B cell (primary cell): ENCODE results near the gene PPP2R2C. TPM values are rescaled to one million over a fixed set of nuclear protein-coding genes. Genes with fewer than 3 reads are reported as not detected.

ENCODE experiments used
- ATAC-seq: fragments of 200-7000 bp; cut with Tn5 transposase; one replicate; pipeline ENCODE4 v1.10.0; 2021; ENCODE audit warnings: low read depth, mild to moderate bottlenecking, moderate number of reproducible peaks, moderate library complexity
- CTCF ChIA-PET: fragments of 350-600 bp; sonication (Branson Sonifier 250); formaldehyde crosslinking; loops from one replicate; lab custom pipeline; 2021; ENCODE audit warnings: antibody characterized with exemption, inconsistent platforms; lab: Charles Lee
- POLR2A ChIA-PET: fragments of 350-600 bp; sonication (Branson Sonifier 250); formaldehyde crosslinking; loops from one replicate; lab custom pipeline; 2021; ENCODE audit warnings: antibody characterized with exemption; lab: Charles Lee
- DNase-seq: peaks from one replicate; pipeline ENCODE4 v3.0.0; 2013
- H2AFZ ChIP-seq: 2 replicates; pipeline ENCODE4 v1.6.1; 2012; ENCODE audit warnings: mild to moderate bottlenecking, low read depth, low read length; ENCODE audit not compliant: insufficient read depth, poor library complexity, severe bottlenecking
- H3K27ac ChIP-seq, 2 donors: 1 replicate in 1 of 2; 2 replicates in 1 of 2; pipeline ENCODE4 v1.5.1; 2012 to 2013; ENCODE audit warnings: low read length in 2 of 2, mild to moderate bottlenecking in 2 of 2, moderate library complexity in 1 of 2
- H3K27me3 ChIP-seq, 4 experiments: fragments of 200-600 bp in 1 of 4; sonication (generic) in 1 of 4; replicated peaks in 1 of 4; 1 replicate in 2 of 4; 2 replicates in 2 of 4; pipeline versions ENCODE4 v1.6.1 to v1.7.0; 2013 to 2016; ENCODE audit warnings: low read length in 3 of 4, mild to moderate bottlenecking in 2 of 4, mixed read lengths in 1 of 4, moderate library complexity in 1 of 4; ENCODE audit not compliant: insufficient read depth in 4 of 4, control insufficient read depth in 3 of 4; ENCODE audit errors: control extremely low read depth in 1 of 4
- H3K36me3 ChIP-seq, 2 experiments: replicated peaks in 1 of 2; 1 replicate in 1 of 2; 2 replicates in 1 of 2; pipeline versions ENCODE4 v1.6.1 to v1.7.1; 2013; ENCODE audit warnings: low read length in 1 of 2; ENCODE audit not compliant: insufficient read depth in 2 of 2, control insufficient read depth in 1 of 2; ENCODE audit errors: control extremely low read depth in 1 of 2, extremely low read depth in 1 of 2
- H3K4me1 ChIP-seq, 2 donors: fragments of 200-600 bp in 1 of 2; sonication (generic) in 1 of 2; 1 replicate in 1 of 2; 2 replicates in 1 of 2; pipeline versions ENCODE4 v1.5.1 to v1.6.1; 2013 to 2017; ENCODE audit warnings: low read length in 2 of 2; ENCODE audit not compliant: control insufficient read depth in 2 of 2, insufficient read depth in 2 of 2
- H3K4me2 ChIP-seq: replicated peaks from 2 replicates; pipeline ENCODE3; 2012; ENCODE audit warnings: mild to moderate bottlenecking, low read depth, low read length; ENCODE audit not compliant: poor library complexity, severe bottlenecking
- H3K4me3 ChIP-seq, 5 experiments: fragments of 200-600 bp in 1 of 5; sonication (generic) in 1 of 5; 1 replicate in 3 of 5; 2 replicates in 2 of 5; pipeline versions ENCODE4 v1.5.1 to v1.7.0; 2011 to 2016; ENCODE audit warnings: low read length in 4 of 5, mild to moderate bottlenecking in 4 of 5, low read depth in 2 of 5, control low read depth in 1 of 5, moderate library complexity in 1 of 5; ENCODE audit not compliant: insufficient read depth in 1 of 5; ENCODE audit errors: control extremely low read depth in 1 of 5, extremely low read depth in 1 of 5
- H3K79me2 ChIP-seq: fragments of 200-600 bp; sonication (generic); one replicate; pipeline ENCODE4 v1.6.0; 2016; ENCODE audit warnings: low read length; ENCODE audit not compliant: control insufficient read depth, insufficient read depth
- H3K9ac ChIP-seq: fragments of 200-600 bp; sonication (generic); 2 replicates; pipeline ENCODE4 v1.6.1; 2017; ENCODE audit warnings: mild to moderate bottlenecking, low read length, moderate library complexity
- H3K9me3 ChIP-seq, 3 donors: one replicate each; pipeline versions ENCODE4 v1.6.1 to v1.7.1; 2013; ENCODE audit warnings: low read length in 2 of 3; ENCODE audit not compliant: control insufficient read depth in 2 of 3, insufficient read depth in 1 of 3; ENCODE audit errors: control extremely low read depth in 1 of 3
- H4K20me1 ChIP-seq: 2 replicates; pipeline ENCODE4 v1.6.0; 2012; ENCODE audit warnings: mild to moderate bottlenecking, low read length; ENCODE audit not compliant: insufficient read depth, control insufficient read depth, poor library complexity, severe bottlenecking
- H3K27ac Mint-ChIP-seq: one replicate; pipeline ENCODE4 v1.8.0; 2021; ENCODE audit warnings: mixed read lengths
- H3K27me3 Mint-ChIP-seq: one replicate; pipeline ENCODE4 v1.8.0; 2021; ENCODE audit warnings: mixed read lengths
- H3K4me1 Mint-ChIP-seq: one replicate; pipeline ENCODE4 v1.8.0; 2021; ENCODE audit warnings: mixed read lengths
- H3K4me3 Mint-ChIP-seq: one replicate; pipeline ENCODE4 v1.8.0; 2021; ENCODE audit warnings: mixed read lengths
- H3K9me3 Mint-ChIP-seq: one replicate; pipeline ENCODE4 v1.8.0; 2022; ENCODE audit warnings: mixed read lengths; ENCODE audit not compliant: insufficient read depth
- EZH2 ChIP-seq: IDR thresholded peaks from 2 replicates; pipeline ENCODE4 v1.6.1; 2012; ENCODE audit warnings: borderline replicate concordance, low read depth, mild to moderate bottlenecking, moderate library complexity, low read length; ENCODE audit not compliant: insufficient read depth, poor library complexity, severe bottlenecking
- WGBS: methylation state at CpG from one replicate; pipeline ENCODE4 v1.1.5; 2013; ENCODE audit warnings: missing lambda C conversion rate; ENCODE audit not compliant: insufficient coverage; 5-methylcytosine and 5-hydroxymethylcytosine counted together
- intact Hi-C: fragments of 100-400 bp; cut with micrococcal nuclease; formaldehyde crosslinking; loops from one replicate; pipeline ENCODE4 v1.10.0; 2022
- polyA plus RNA-seq: library from polyadenylated mRNA; depleted of rRNA; stranded (reverse); fragments of >200 nt; gene quantifications from 2 replicates; pipeline ENCODE4 v1.2.3, GENCODE V29; 2012
- total RNA-seq, 2 donors: library from RNA; stranded (reverse); fragments of 120-200 nt in 1 of 2; gene quantifications; 1 replicate in 1 of 2; 2 replicates in 1 of 2; pipeline versions ENCODE4 v1.2.3 to v1.2.4, GENCODE V29; 2013 to 2022
- TF ChIP-seq, protein P1 (sequence below): fragments of 200-600 bp; IDR thresholded peaks from one replicate; pipeline ENCODE4 v1.8.0; 2022; ENCODE audit warnings: antibody characterized with exemption, mild to moderate bottlenecking

The PPP2R2C gene
- total and polyA plus RNA-seq, 2 donors (not counting 1 experiment from before 2014, with no cell fraction given), result not detected

GRCh38 chr4:6292376-6293096 lies 179.9 kb downstream of the PPP2R2C start:
- H2AFZ ChIP-seq, result no peak overlapping the region
- intact Hi-C loops, result no loop called here
- H4K20me1 ChIP-seq, result no peaks in the 10 kb centered on the region
- POLR2A ChIA-PET, result no interaction called here
- no peak overlapping the region for H3K9ac ChIP-seq
- no peaks in the 10 kb centered on the region for H3K27me3 ChIP-seq
- H3K4me3 ChIP-seq, result no peak overlapping the region
- H3K79me2 ChIP-seq, result no peaks in the 10 kb centered on the region
- Mint-ChIP-seq H3K27ac (no peak overlapping the region), H3K9me3 (no peaks in the 10 kb centered on the region), H3K4me3 (no peak overlapping the region), H3K4me1 (no peaks in the 10 kb centered on the region), H3K27me3 (no peaks in the 10 kb centered on the region)
- ATAC-seq (no peak), DNase-seq (no peak)
- WGBS, result 80% methylated on average over 13 of the region's 13 CpGs
- no peaks in the 10 kb centered on the region for H3K9me3 ChIP-seq
- CTCF ChIA-PET, result no interaction called here
- H3K4me1 ChIP-seq, result no peaks in the 10 kb centered on the region
- no peak overlapping the region for H3K4me2 ChIP-seq
- no peak overlapping the region for H3K27ac ChIP-seq
- TF ChIP-seq, protein P1, sequence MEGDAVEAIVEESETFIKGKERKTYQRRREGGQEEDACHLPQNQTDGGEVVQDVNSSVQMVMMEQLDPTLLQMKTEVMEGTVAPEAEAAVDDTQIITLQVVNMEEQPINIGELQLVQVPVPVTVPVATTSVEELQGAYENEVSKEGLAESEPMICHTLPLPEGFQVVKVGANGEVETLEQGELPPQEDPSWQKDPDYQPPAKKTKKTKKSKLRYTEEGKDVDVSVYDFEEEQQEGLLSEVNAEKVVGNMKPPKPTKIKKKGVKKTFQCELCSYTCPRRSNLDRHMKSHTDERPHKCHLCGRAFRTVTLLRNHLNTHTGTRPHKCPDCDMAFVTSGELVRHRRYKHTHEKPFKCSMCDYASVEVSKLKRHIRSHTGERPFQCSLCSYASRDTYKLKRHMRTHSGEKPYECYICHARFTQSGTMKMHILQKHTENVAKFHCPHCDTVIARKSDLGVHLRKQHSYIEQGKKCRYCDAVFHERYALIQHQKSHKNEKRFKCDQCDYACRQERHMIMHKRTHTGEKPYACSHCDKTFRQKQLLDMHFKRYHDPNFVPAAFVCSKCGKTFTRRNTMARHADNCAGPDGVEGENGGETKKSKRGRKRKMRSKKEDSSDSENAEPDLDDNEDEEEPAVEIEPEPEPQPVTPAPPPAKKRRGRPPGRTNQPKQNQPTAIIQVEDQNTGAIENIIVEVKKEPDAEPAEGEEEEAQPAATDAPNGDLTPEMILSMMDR, result no peak
- TF ChIP-seq EZH2, result no peak
- H3K36me3 ChIP-seq, result no peaks in the 10 kb centered on the region

DNA sequence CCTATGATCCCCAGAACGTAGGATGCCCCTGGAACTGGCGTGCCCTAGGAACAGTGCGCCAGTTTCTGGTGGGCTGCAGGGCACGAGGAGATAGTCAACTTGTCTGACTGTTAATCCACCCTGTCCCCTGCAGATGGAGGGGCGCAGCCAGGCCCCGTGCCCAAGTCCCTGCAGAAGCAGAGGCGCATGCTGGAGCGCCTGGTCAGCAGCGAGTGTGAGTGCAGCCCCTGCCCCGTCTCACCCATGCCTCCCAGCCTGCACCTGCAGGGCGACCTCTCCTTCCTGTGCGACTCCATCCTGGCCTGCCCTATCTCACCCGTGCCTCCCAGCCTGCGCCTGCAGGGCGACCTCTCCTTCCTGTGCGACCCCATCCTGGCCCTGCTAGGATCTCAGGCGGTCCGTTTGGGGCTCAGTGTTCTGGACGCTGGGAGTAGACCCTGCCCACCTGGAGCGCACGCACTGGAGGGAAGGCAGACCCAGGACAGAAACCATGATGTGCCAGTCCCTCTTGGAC lies 180.6 kb downstream of the PPP2R2C start:
- Histone ChIP-seq H3K9ac (no peak overlapping the region), H4K20me1 (no peaks in the 10 kb centered on the region), H3K79me2 (no peaks in the 10 kb centered on the region), H3K4me3 (no peak overlapping the region), H3K27me3 (no peaks in the 10 kb centered on the region), H3K4me1 (no peaks in the 10 kb centered on the region), H2AFZ (no peak overlapping the region), H3K27ac (no peak overlapping the region), H3K36me3 (no peaks in the 10 kb centered on the region), H3K9me3 (no peaks in the 10 kb centered on the region), H3K4me2 (no peak overlapping the region)
- CTCF ChIA-PET, result no interaction called here
- WGBS, result 92% methylated on average over 21 of the region's 21 CpGs
- Mint-ChIP-seq H3K27ac (no peak overlapping the region), H3K4me3 (no peak overlapping the region), H3K4me1 (no peaks in the 10 kb centered on the region), H3K9me3 (no peaks in the 10 kb centered on the region), H3K27me3 (no peaks in the 10 kb centered on the region)
- ATAC-seq, result no peak
- TF ChIP-seq EZH2, result no peak
- TF ChIP-seq, protein P1, result no peak
- POLR2A ChIA-PET, result no interaction called here
- no peak for DNase-seq
- intact Hi-C loops, result no loop called here
